Neural cell (in vitro differentiated cells): ENCODE data around the gene MID1. TPM values are rescaled to one million over a fixed set of nuclear protein-coding genes. Genes with fewer than 3 reads are reported as not detected.

ENCODE experiments used
- H2AFZ ChIP-seq: fragments of 200-600, 300-800 bp; sonication (generic), shearing (Covaris generic); 2 replicates; pipeline ENCODE4 v1.6.0; 2014; ENCODE audit warnings: low read depth, mild to moderate bottlenecking, antibody characterized with exemption, low read length, moderate library complexity
- H3F3A ChIP-seq: fragments of 200-600 bp; shearing (Covaris generic); 2 replicates; pipeline ENCODE4 v1.6.1; 2016; ENCODE audit warnings: mild to moderate bottlenecking, moderate library complexity, mixed read lengths, antibody characterized with exemption, low read length; ENCODE audit not compliant: insufficient read depth, poor library complexity, severe bottlenecking
- H3K27ac ChIP-seq: fragments of 200-600, 300-800 bp; sonication (generic), shearing (Covaris generic); 2 replicates; pipeline ENCODE4 v1.5.1; 2014; ENCODE audit warnings: mild to moderate bottlenecking, low read length, moderate library complexity
- H3K27me3 ChIP-seq: fragments of 300-800, 200-600 bp; sonication (generic), shearing (Covaris generic); 2 replicates; pipeline ENCODE4 v1.6.0; 2014; ENCODE audit warnings: mild to moderate bottlenecking, low read depth, low read length, moderate library complexity; ENCODE audit not compliant: insufficient read depth
- H3K36me3 ChIP-seq: fragments of 300-800, 200-600 bp; sonication (generic), shearing (Covaris generic); 2 replicates; pipeline ENCODE4 v1.5.1; 2014; ENCODE audit warnings: mild to moderate bottlenecking, antibody characterized with exemption, low read length, moderate library complexity; ENCODE audit not compliant: insufficient read depth
- H3K4me2 ChIP-seq: fragments of 300-800, 200-600 bp; sonication (generic), shearing (Covaris generic); 2 replicates; pipeline ENCODE4 v1.6.0; 2014; ENCODE audit warnings: mild to moderate bottlenecking, low read length
- H3K4me3 ChIP-seq: fragments of 300-800, 200-600 bp; sonication (generic), shearing (Covaris generic); 2 replicates; pipeline ENCODE4 v1.5.1; 2014; ENCODE audit warnings: mild to moderate bottlenecking, low read length, moderate library complexity
- H3K79me2 ChIP-seq: fragments of 200-600 bp; shearing (Covaris generic); replicated peaks from 2 replicates; pipeline ENCODE4 v1.6.0; 2014; ENCODE audit warnings: mild to moderate bottlenecking, low read length, moderate library complexity; ENCODE audit not compliant: insufficient read depth
- H3K9ac ChIP-seq: fragments of 300-800, 200-600 bp; sonication (generic), shearing (Covaris generic); 2 replicates; pipeline ENCODE4 v1.6.1; 2016; ENCODE audit warnings: mild to moderate bottlenecking, low read length, mixed read lengths
- H3K9me2 ChIP-seq: fragments of 200-600 bp; shearing (Covaris generic); 2 replicates; pipeline ENCODE4 v1.6.1; 2016; ENCODE audit warnings: mild to moderate bottlenecking, low read length, mixed read lengths; ENCODE audit not compliant: insufficient read depth
- H3K9me3 ChIP-seq: fragments of 200-600, 300-800 bp; sonication (generic), shearing (Covaris generic); 2 replicates; pipeline ENCODE4 v1.6.1; 2016; ENCODE audit warnings: mild to moderate bottlenecking, mixed run types, low read length, moderate library complexity, mixed read lengths
- H4K20me1 ChIP-seq: fragments of 200-600 bp; shearing (Covaris generic); 2 replicates; pipeline ENCODE4 v1.6.1; 2016; ENCODE audit warnings: mild to moderate bottlenecking, mixed run types; ENCODE audit not compliant: insufficient read depth
- CTCF ChIP-seq: fragments of 450-650 bp; IDR thresholded peaks from 2 replicates; pipeline ENCODE4 v1.5.1; 2014; ENCODE audit warnings: antibody characterized with exemption, mild to moderate bottlenecking, moderate library complexity; ENCODE audit not compliant: poor library complexity, severe bottlenecking
- EP300 ChIP-seq: fragments of 450-650 bp; conservative IDR thresholded peaks from 2 replicates; pipeline ENCODE4 v1.6.1; 2014; ENCODE audit warnings: antibody characterized with exemption, mild to moderate bottlenecking, moderate library complexity; ENCODE audit not compliant: poor library complexity, severe bottlenecking
- EZH2 ChIP-seq: fragments of 200-600, 300-800 bp; shearing (Covaris generic), sonication (generic); IDR thresholded peaks from 2 replicates; pipeline ENCODE4 v1.6.1; 2014; ENCODE audit warnings: antibody characterized with exemption, low read length, borderline replicate concordance, mild to moderate bottlenecking; ENCODE audit not compliant: insufficient read depth, poor library complexity, severe bottlenecking
- MXI1 ChIP-seq: fragments of 450-650 bp; conservative IDR thresholded peaks from 2 replicates; pipeline ENCODE4 v1.6.1; 2014; ENCODE audit warnings: antibody characterized with exemption, mild to moderate bottlenecking; ENCODE audit not compliant: poor library complexity, severe bottlenecking
- POLR2AphosphoS5 ChIP-seq: IDR thresholded peaks from 2 replicates; pipeline ENCODE4 v1.6.1; 2012
- RAD21 ChIP-seq: fragments of 450-650 bp; conservative IDR thresholded peaks from 2 replicates; pipeline ENCODE4 v1.6.1; 2014; ENCODE audit warnings: antibody characterized with exemption, mild to moderate bottlenecking, moderate library complexity
- REST ChIP-seq: IDR thresholded peaks from 2 replicates; pipeline ENCODE4 v1.6.1; 2012; ENCODE audit warnings: borderline replicate concordance
- SMC3 ChIP-seq: fragments of 450-650 bp; conservative IDR thresholded peaks from 2 replicates; pipeline ENCODE4 v1.6.1; 2014; ENCODE audit warnings: antibody characterized with exemption, mild to moderate bottlenecking, moderate library complexity; ENCODE audit not compliant: poor library complexity
- TAF1 ChIP-seq: IDR thresholded peaks from 2 replicates; pipeline ENCODE4 v1.6.1; 2012; ENCODE audit warnings: low read depth
- polyA plus RNA-seq: library from polyadenylated mRNA; depleted of rRNA; stranded (reverse); fragments of >200 nt; gene quantifications from 2 replicates; pipeline ENCODE4 v1.2.3, GENCODE V29; 2014

The MID1 gene
- polyA plus RNA-seq, 1 donor from 2014 or later, result 16.6 TPM

GRCh38 chrX:10607233-10607632, 13.2 kb downstream of the MID1 start:
- H3K4me2 ChIP-seq, result no peak overlapping the region
- H3K36me3 ChIP-seq, result no peaks in the 10 kb centered on the region
- H3K9ac ChIP-seq, result no peak overlapping the region
- H3K9me3 ChIP-seq, result no peaks in the 10 kb centered on the region
- H3K4me3 ChIP-seq, result no peak overlapping the region
- TF ChIP-seq CTCF, result no peak
- no peak for TF ChIP-seq MXI1
- TF ChIP-seq TAF1, result no peak
- no peak for TF ChIP-seq SMC3
- TF ChIP-seq EP300, result no peak
- TF ChIP-seq RAD21, result no peak
- TF ChIP-seq POLR2AphosphoS5, result no peak
- TF ChIP-seq REST, result no peak
- TF ChIP-seq EZH2, result no peak
- H2AFZ ChIP-seq, result no peak overlapping the region
- no peaks in the 10 kb centered on the region for H3K9me2 ChIP-seq
- no peaks in the 10 kb centered on the region for H3K27me3 ChIP-seq
- H3K27ac ChIP-seq, result no peak overlapping the region
- peaks cover 44% of the 10 kb centered on the region for H3K79me2 ChIP-seq
- H4K20me1 ChIP-seq, result no peaks in the 10 kb centered on the region
- no peaks in the 10 kb centered on the region for H3F3A ChIP-seq

GRCh38 chrX:10603612-10604011, 16.8 kb downstream of the MID1 start:
- H3K79me2 ChIP-seq, result peaks cover 27% of the 10 kb centered on the region
- no peaks in the 10 kb centered on the region for H4K20me1 ChIP-seq
- no peak overlapping the region for H2AFZ ChIP-seq
- H3K4me3 ChIP-seq, result no peak overlapping the region
- no peak overlapping the region for H3K27ac ChIP-seq
- no peak overlapping the region for H3K9ac ChIP-seq
- H3K27me3 ChIP-seq, result no peaks in the 10 kb centered on the region
- H3K36me3 ChIP-seq, result no peaks in the 10 kb centered on the region
- H3K9me2 ChIP-seq, result no peaks in the 10 kb centered on the region
- no peaks in the 10 kb centered on the region for H3K9me3 ChIP-seq
- no peak for TF ChIP-seq EP300
- TF ChIP-seq MXI1, result no peak
- no peak for TF ChIP-seq RAD21
- no peak for TF ChIP-seq TAF1
- no peak for TF ChIP-seq CTCF
- TF ChIP-seq REST, result no peak
- H3K4me2 ChIP-seq, result no peak overlapping the region
- no peaks in the 10 kb centered on the region for H3F3A ChIP-seq
